ENCODE results near the gene LYL1. TPM values are rescaled to one million over a fixed set of nuclear protein-coding genes. Genes with fewer than 3 reads are reported as not detected.

LYL1 gene
- total and polyA plus RNA-seq, 9 of the 15 experiments (the other 6 are each of a cell fraction or from before 2014, with no cell fraction given), result 1.3 to 266 (median 34.0) TPM

DNA sequence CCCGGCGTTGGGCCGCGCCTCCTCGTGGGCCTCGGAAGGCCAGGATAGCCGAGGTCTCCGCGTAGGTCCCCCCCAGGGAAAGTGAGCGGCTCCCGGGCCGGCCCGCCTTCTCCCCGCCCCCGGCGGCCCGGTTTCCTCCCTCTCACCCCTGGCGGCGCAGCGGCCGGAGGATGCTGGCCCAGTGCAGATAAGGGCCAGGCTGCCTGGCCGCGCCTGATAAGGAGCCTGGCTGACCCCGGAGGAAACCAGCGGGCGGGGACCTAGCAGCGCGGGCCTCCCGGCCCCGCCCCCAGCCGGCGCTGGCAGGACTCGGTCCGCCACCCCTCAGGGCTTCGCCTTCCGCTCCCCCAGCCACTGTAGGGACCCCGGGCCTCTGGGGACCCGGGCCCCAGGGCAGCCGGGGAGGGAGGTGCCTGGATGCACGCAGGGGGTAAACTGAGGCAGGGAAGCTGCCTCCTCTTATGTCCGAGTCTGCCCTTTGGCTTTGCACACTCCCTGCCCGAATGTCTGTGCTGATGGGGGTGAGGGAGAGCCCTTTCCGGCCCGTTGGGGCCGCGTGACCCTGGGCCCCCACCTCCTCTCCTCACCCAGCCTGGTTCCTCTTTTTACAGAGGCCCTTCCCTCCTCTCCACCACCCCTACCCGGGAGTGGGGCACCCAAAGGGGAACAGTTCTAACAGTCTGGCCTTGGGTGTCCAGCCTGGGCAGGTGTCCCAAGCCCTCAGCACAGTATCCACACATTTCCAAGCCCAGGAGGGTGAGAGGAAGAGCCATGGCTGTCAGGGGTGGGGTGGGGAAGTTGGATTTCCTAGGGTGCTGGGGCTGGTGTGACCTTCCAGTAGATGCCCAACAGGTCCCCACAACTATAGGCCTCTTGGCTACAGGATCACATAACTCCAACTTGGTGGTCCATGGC is at the start of gene LYL1 (continued):
- TF ChIP-seq, protein P1, sequence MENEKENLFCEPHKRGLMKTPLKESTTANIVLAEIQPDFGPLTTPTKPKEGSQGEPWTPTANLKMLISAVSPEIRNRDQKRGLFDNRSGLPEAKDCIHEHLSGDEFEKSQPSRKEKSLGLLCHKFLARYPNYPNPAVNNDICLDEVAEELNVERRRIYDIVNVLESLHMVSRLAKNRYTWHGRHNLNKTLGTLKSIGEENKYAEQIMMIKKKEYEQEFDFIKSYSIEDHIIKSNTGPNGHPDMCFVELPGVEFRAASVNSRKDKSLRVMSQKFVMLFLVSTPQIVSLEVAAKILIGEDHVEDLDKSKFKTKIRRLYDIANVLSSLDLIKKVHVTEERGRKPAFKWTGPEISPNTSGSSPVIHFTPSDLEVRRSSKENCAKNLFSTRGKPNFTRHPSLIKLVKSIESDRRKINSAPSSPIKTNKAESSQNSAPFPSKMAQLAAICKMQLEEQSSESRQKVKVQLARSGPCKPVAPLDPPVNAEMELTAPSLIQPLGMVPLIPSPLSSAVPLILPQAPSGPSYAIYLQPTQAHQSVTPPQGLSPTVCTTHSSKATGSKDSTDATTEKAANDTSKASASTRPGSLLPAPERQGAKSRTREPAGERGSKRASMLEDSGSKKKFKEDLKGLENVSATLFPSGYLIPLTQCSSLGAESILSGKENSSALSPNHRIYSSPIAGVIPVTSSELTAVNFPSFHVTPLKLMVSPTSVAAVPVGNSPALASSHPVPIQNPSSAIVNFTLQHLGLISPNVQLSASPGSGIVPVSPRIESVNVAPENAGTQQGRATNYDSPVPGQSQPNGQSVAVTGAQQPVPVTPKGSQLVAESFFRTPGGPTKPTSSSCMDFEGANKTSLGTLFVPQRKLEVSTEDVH (IDR thresholded peaks at IDR 0.05; ENCODE audit: low read depth, partially characterized antibody), result no peak
- TF ChIP-seq, protein P2, sequence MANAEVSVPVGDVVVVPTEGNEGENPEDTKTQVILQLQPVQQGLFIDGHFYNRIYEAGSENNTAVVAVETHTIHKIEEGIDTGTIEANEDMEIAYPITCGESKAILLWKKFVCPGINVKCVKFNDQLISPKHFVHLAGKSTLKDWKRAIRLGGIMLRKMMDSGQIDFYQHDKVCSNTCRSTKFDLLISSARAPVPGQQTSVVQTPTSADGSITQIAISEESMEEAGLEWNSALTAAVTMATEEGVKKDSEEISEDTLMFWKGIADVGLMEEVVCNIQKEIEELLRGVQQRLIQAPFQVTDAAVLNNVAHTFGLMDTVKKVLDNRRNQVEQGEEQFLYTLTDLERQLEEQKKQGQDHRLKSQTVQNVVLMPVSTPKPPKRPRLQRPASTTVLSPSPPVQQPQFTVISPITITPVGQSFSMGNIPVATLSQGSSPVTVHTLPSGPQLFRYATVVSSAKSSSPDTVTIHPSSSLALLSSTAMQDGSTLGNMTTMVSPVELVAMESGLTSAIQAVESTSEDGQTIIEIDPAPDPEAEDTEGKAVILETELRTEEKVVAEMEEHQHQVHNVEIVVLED (CRISPR knock-in tag; IDR thresholded peaks at IDR 0.05), result peak; percentile 49; the same call in 1 of the 2 replicates
- TF ChIP-seq CREM (IDR thresholded peaks at IDR 0.05; ENCODE audit: low read depth), result peak; percentile 78
- TF ChIP-seq EZH2 (IDR thresholded peaks at IDR 0.05; ENCODE audit: borderline replicate concordance, low read depth, low read length), result no peak
- peak; percentile 56; the same call in 1 of the 2 replicates for TF ChIP-seq SREBF1 (IDR thresholded peaks at IDR 0.05; ENCODE audit: borderline replicate concordance, low read depth, low read length)
- peak; percentile 94 for TF ChIP-seq HDAC3 (IDR thresholded peaks at IDR 0.05; ENCODE audit: borderline replicate concordance, partially characterized antibody)
- no peak for TF ChIP-seq NFXL1 (CRISPR knock-in tag; IDR thresholded peaks at IDR 0.05)
- TF ChIP-seq KAT8 (IDR thresholded peaks at IDR 0.05; ENCODE audit: low read depth), result no peak
- TF ChIP-seq, protein P3, sequence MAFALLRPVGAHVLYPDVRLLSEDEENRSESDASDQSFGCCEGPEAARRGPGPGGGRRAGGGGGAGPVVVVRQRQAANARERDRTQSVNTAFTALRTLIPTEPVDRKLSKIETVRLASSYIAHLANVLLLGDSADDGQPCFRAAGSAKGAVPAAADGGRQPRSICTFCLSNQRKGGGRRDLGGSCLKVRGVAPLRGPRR (CRISPR knock-in tag; IDR thresholded peaks at IDR 0.05), result 0 out of 2 replicates have a peak, but pooled peaks have one; percentile 69
- no peak for TF ChIP-seq JUNB (CRISPR knock-in tag; conservative IDR thresholded peaks at IDR 0.05)
- TF ChIP-seq, protein P4, sequence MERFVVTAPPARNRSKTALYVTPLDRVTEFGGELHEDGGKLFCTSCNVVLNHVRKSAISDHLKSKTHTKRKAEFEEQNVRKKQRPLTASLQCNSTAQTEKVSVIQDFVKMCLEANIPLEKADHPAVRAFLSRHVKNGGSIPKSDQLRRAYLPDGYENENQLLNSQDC (CRISPR knock-in tag; IDR thresholded peaks at IDR 0.05), result no peak
- peak in 1 of 2 experiments; percentile 81; a peak in 2 of 4 replicates for TF ChIP-seq SRF (CRISPR knock-in tag; IDR thresholded peaks at IDR 0.05)
- TF ChIP-seq TRIM24 (IDR thresholded peaks at IDR 0.05), result peak; percentile 54 to 79; a peak in 3 of 4 replicates
- TF ChIP-seq, protein P5, sequence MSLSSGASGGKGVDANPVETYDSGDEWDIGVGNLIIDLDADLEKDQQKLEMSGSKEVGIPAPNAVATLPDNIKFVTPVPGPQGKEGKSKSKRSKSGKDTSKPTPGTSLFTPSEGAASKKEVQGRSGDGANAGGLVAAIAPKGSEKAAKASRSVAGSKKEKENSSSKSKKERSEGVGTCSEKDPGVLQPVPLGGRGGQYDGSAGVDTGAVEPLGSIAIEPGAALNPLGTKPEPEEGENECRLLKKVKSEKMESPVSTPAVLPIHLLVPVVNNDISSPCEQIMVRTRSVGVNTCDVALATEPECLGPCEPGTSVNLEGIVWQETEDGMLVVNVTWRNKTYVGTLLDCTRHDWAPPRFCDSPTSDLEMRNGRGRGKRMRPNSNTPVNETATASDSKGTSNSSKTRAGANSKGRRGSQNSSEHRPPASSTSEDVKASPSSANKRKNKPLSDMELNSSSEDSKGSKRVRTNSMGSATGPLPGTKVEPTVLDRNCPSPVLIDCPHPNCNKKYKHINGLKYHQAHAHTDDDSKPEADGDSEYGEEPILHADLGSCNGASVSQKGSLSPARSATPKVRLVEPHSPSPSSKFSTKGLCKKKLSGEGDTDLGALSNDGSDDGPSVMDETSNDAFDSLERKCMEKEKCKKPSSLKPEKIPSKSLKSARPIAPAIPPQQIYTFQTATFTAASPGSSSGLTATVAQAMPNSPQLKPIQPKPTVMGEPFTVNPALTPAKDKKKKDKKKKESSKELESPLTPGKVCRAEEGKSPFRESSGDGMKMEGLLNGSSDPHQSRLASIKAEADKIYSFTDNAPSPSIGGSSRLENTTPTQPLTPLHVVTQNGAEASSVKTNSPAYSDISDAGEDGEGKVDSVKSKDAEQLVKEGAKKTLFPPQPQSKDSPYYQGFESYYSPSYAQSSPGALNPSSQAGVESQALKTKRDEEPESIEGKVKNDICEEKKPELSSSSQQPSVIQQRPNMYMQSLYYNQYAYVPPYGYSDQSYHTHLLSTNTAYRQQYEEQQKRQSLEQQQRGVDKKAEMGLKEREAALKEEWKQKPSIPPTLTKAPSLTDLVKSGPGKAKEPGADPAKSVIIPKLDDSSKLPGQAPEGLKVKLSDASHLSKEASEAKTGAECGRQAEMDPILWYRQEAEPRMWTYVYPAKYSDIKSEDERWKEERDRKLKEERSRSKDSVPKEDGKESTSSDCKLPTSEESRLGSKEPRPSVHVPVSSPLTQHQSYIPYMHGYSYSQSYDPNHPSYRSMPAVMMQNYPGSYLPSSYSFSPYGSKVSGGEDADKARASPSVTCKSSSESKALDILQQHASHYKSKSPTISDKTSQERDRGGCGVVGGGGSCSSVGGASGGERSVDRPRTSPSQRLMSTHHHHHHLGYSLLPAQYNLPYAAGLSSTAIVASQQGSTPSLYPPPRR (CRISPR knock-in tag; IDR thresholded peaks at IDR 0.05; ENCODE audit: borderline replicate concordance), result peak; percentile 89; the same call in 1 of the 2 replicates

Measured in K562 (cell line).